Astrocyte of the cerebellum (primary cell): ENCODE measurements around the gene PLEKHG4.

Source experiments
- DNase-seq: peaks from one replicate; pipeline ENCODE4 v3.0.0-alpha.2; 2011; ENCODE audit warnings: low read depth
- H3K4me3 ChIP-seq: 2 replicates; pipeline ENCODE4 v1.5.1; 2011; ENCODE audit warnings: mild to moderate bottlenecking, low read depth, low read length, moderate library complexity
- CTCF ChIP-seq: IDR thresholded peaks from 2 replicates; pipeline ENCODE4 v1.5.1; 2012; ENCODE audit warnings: low read length, low read depth, moderate library complexity, mild to moderate bottlenecking; ENCODE audit errors: missing control alignments
- in situ Hi-C: cut with HindIII; loops from 2 replicates; pipeline ENCODE4 v1.10.0; 2017; ENCODE audit warnings: low sequenced_read_pairs

Gene PLEKHG4

GRCh38 chr16:67264277-67264676, 15.1 kb upstream of the PLEKHG4 start:
- in situ Hi-C loops = loop anchor here (5.0 to 10.0 kb wide), 2 partner anchors 73 to 181 kb away; no protein-coding TSS in a partner anchor
- DNase-seq = no peak
- TF ChIP-seq CTCF = peak; percentile 17
- H3K4me3 ChIP-seq = no peak overlapping the region

GRCh38 chr16:67264866-67265265, 14.5 kb upstream of the PLEKHG4 start:
- H3K4me3 ChIP-seq = no peak overlapping the region
- in situ Hi-C loops = loop anchor here (5.0 to 10.0 kb wide), 2 partner anchors 72 to 180 kb away; no protein-coding TSS in a partner anchor
- no peak for TF ChIP-seq CTCF
- DNase-seq = no peak

- no peak for TF ChIP-seq CTCF
- H3K4me3 ChIP-seq = no peak overlapping the region
- in situ Hi-C loops = loop anchor here (10.0 kb wide), 1 partner anchor 179 kb away; no protein-coding TSS in a partner anchor
- DNase-seq = no peak
These were observed 13.5 kb upstream of the PLEKHG4 start for GRCh38 chr16:67265834-67266233.

GRCh38 chr16:67268136-67268579, 11.2 kb upstream of the PLEKHG4 start:
- in situ Hi-C loops = loop anchor here (10.0 kb wide), 1 partner anchor 177 kb away; no protein-coding TSS in a partner anchor
- no peak overlapping the region for H3K4me3 ChIP-seq
- no peak for TF ChIP-seq CTCF
- DNase-seq = peak; percentile 61

GRCh38 chr16:67269766-67270165, 9.6 kb upstream of the PLEKHG4 start:
- H3K4me3 ChIP-seq = no peak overlapping the region
- no peak for TF ChIP-seq CTCF
- in situ Hi-C loops = loop anchor here (10.0 kb wide), 1 partner anchor 175 kb away; no protein-coding TSS in a partner anchor
- DNase-seq = peak; percentile 89

GRCh38 chr16:67270931-67271338, 8.4 kb upstream of the PLEKHG4 start:
- no peak for TF ChIP-seq CTCF
- in situ Hi-C loops = no loop called here
- H3K4me3 ChIP-seq = no peak overlapping the region
- DNase-seq = no peak

- in situ Hi-C loops = no loop called here
- no peak for TF ChIP-seq CTCF
- no peak for DNase-seq
- no peak overlapping the region for H3K4me3 ChIP-seq
These were observed 7.9 kb upstream of the PLEKHG4 start for GRCh38 chr16:67271446-67271845.
